NOMO-1 treated with dmso at 0.1 percent for 144 hours (cell line): ENCODE results near the gene MZB1.
A peak's percentile ranks its signal among the peaks of the same experiment; 100 is the strongest.
"Not testable (repeated sequence)": the region's sequence is repeated elsewhere in the genome, so short reads cannot be mapped to it uniquely, and the experiment has no call there.

Source experiments
- DNase-seq: peaks from one replicate; lab custom pipeline; 2025; ENCODE audit not compliant: unreplicated experiment; lab: John Stamatoyannopoulos, UW

The MZB1 gene

DNA sequence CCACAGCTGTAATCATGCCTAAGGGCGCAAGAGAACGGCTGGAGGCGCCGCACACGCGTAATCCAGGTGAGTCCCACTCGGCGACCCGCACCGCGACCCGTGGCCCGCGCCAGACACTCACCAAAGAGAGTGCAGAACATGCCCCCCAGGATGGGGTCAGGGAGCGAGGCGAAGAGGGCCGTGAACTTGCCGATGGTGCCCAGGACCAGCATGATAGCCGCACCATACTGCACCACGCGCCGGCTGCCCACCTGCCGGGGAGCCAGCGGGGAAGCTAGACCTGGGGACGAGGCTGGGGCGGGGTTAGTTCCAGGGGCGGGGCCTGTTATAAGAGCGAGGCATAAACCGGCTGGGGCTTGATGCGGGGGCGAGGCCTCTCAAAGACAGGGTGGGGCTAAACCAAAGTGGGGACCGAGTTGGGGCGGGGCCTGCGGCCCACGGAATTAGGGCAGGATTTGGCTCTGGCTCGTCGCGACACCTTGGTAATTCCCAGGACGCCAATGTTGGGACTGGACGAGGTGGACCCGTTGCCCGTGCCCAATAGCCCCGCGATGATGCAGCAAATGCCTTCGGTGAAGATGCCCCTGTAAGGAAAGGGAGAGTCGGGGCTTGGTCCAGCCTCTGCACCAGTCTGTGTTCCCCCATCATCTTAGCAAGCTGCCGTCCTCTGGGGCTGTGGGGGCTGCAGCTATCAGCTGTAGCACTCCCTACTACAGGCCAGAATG lies 11.4 kb downstream of the MZB1 start:
- no peak for DNase-seq

DNA sequence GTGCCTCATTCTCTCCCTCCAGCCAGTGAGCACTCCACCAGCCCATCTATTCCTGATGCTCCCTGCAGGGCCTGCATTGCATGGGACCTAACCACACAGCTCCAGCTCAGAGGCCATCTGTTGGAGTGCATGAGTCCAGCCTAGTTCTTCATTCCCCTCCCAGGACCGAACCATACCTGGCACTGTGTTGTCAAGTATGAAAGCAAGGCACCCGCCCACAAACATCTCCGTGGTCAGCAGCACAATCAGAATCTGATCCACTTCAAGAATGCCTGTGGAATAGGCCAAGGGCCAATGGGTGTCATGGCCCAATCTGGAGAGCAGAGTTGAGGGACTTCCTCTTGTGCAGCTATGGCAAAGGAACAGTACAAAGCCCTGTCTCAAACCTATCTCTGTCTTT lies 12.5 kb downstream of the MZB1 start:
- no peak for DNase-seq

DNA sequence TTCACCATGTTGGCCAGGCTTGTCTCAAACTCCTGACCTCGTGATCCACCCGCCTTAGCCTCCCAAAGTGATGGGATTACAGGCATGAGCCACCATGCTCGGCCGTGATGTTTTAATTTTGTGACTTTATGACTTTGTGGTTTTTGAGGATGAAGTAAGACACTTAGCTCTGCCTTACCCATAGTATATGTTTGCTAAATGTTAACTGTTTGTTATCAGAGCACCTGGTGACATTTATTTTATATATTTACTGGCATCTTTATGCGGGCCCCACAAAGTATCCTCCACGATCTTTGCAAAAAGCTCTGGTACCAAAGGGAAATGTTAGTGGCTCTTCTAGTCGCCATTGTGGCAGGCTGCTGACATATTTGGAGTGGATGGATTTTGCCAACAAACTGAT lies 13.3 kb downstream of the MZB1 start:
- DNase-seq, result no peak

- no peak for DNase-seq
Measured at GRCh38 chr5:139374909-139375308, 14.8 kb downstream of the MZB1 start.

- DNase-seq, result no peak
Measured at GRCh38 chr5:139371482-139372435, 18.0 kb downstream of the MZB1 start.

GRCh38 chr5:139369181-139369580 lies 20.5 kb downstream of the MZB1 start:
- no peak for DNase-seq

GRCh38 chr5:139368613-139369012 lies 21.1 kb downstream of the MZB1 start:
- DNase-seq, result no peak

- DNase-seq, result no peak
Measured at GRCh38 chr5:139364466-139364865, 25.2 kb downstream of the MZB1 start.

GRCh38 chr5:139363937-139364336 lies 25.8 kb downstream of the MZB1 start:
- no peak for DNase-seq

DNA sequence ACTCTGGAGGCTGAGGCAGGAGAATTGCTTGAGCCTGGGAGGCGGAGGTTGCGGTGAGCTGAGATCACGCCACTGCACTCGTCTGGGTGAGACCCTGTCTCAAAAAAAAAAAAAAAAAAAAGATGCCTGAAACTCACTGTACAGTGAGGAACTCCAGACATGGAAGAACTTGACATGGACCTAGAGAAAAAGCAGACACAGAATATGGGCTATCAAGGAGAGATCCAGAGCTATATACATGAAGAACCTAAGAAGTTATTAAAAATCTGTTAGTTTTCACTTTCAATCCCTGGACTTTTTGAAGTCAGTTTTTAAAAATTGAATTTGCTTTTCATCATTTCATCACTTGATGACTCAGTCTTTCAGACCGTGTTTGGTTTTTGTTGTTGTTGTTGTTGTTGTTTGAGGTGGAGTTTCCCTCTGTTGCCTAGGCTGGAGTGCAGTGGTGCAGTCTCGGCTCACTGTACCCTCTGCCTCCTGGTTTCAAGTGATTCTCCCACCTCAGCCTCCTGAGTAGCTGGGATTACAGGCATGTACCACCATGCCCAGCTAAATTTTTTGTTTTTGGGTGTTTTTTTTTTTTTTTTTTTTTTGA lies 27.8 kb downstream of the MZB1 start:
- no peak for DNase-seq

DNA sequence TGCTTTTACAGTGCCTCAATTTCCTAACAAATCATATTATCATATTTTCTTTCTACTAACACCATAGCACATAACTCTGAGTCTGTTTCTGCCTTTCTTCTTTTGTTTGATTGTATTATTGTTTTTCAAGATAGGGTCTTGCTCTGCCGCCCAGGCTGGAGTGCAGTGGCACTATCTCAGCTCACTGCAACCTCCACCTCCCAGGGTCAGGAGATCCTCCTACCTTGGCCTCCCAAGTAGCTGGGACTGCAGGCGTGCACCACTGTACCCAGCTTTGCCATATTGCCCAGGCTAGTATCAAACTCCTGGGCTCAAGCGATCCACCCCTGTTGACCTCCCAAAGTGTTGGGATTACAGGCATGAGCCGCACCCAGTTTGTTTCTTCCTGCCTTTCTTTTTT lies 29.3 kb downstream of the MZB1 start:
- no peak for DNase-seq

- DNase-seq, result no peak
Measured at GRCh38 chr5:139358064-139358463, 31.6 kb downstream of the MZB1 start.

DNA sequence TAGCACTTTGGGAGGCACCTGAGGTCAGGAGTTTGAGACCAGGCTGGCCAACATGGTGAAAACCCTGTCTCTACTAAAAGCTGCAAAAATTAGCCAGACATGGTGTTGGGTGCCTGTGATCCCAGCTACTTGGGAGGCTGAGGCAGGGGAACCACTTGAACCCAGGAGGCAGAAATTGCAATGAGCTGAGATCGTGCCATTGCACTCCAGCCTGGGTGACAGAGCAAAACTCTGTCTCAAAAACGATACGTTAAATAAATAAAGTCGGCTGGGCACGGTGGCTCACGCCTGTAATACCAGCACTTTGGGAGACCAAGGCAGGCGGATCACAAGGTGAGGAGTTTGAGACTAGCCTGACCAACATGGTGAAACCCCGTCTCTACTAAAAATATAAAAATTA lies 33.8 kb downstream of the MZB1 start:
- not testable (repeated sequence) for DNase-seq

GRCh38 chr5:139354186-139354585 lies 35.5 kb downstream of the MZB1 start:
- DNase-seq, result no peak

DNA sequence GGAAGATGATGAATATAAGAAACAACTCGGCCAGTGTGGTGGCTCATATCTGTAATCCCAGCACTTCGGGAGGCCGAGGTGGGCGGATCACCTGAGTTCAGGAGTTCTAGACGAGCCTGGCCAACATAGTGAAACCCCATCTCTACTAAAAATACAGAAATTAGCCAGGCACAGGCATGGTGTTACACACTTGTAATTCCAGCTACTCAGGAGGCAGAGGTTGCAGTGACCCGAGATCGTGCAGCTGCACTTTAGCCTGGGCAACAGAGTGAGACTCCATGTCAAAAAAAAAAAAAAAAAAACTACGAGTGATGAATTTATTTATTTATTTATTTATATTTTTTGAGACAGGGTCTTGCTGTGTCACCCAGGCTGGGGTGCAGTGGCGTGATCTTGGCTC lies 41.9 kb downstream of the MZB1 start:
- not testable (repeated sequence) for DNase-seq

GRCh38 chr5:139345442-139345841 lies 44.3 kb downstream of the MZB1 start:
- not testable (repeated sequence) for DNase-seq

DNA sequence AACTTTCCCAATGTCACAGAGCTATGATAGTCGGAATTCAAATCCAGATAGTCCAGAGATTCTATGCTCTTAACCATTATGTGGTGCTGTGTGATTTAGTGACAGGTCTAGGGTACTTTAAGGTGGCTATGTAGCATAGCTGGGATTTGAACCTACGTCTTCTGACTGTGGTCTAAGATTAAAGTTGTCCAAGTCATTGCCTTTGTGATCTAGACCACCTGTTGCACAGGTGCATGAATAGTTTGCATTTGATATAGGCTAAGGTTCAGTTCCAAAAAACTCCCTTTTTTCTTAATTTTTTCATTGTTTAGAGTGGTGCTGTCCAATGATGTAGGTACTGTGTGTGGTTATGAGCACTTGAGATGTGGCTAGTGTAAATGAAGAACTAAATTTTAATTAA lies 45.5 kb downstream of the MZB1 start:
- no peak for DNase-seq

GRCh38 chr5:139343476-139343875 lies 46.2 kb downstream of the MZB1 start:
- no peak for DNase-seq

GRCh38 chr5:139342423-139342723 lies 47.3 kb downstream of the MZB1 start:
- DNase-seq, result no peak

- DNase-seq, result peak; percentile 99
Measured at GRCh38 chr5:139341689-139342422, 47.9 kb downstream of the MZB1 start, which contains the start of gene PAIP2. TSS of gene PAIP2 (plus strand) at chr5:139341854. CDS start at chr5:139363785, 21,931 bp downstream.

DNA sequence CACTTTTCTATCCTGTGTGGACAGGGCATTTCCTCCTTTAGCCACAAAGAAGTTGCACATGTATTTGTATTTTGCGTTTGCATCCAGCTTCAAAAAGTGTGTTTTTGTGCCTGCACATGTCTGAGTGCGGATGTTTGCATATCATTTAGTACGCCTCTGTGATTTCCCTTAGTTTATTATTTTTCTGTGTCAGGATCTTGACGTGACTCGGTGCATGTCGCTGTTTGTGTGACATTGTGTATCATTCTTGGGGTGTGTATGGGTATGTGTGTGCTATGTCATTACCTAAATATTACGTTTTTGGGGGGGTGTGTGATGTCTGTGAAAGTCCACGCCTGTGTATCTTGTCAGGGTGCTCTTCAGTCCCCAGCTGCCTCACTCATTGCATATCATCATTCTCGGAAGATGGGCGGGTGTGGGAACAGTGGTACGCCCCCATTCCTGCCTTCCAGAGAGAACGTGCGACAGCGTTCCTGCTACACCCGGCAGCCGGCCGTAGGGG lies 48.5 kb downstream of the MZB1 start:
- DNase-seq, result no peak
